ENCODE data around the gene KRTAP4-6. TPM values are rescaled to one million over a fixed set of nuclear protein-coding genes. Genes with fewer than 3 reads are reported as not detected.

KRTAP4-6 gene
- total and polyA plus RNA-seq, 2 of the 4 experiments (the other 2 are of a cell fraction): not detected

Small RNAs within 50 kb of the gene (microRNA-seq; reads per million reads assigned to microRNA genes)
- not detected for gene KRTAP4-17P (ENCODE audit: insufficient read depth, insufficient read length)

Small RNAs within 50 kb of the gene (small RNA-seq; reads per million reads assigned to genes)
- 0 reads per million in 5 experiments for gene KRTAP4-17P

Other genes starting within 250 kb of the KRTAP4-6 start
Only the 30 nearest of the 39 such genes appear.
- gene KRTAP3-3, start 146.4 kb downstream of the KRTAP4-6 start, total RNA-seq (2012; rRNA removed): not detected in 2 replicates
- gene KRTAP3-3, start 146.4 kb downstream of the KRTAP4-6 start, polyA plus RNA-seq (2012; rRNA removed): not detected in 2 replicates
- gene KRTAP3-2, start 140.6 kb downstream of the KRTAP4-6 start, total RNA-seq (2012; rRNA removed): not detected in 2 replicates
- gene KRTAP3-2, start 140.6 kb downstream of the KRTAP4-6 start, polyA plus RNA-seq (2012; rRNA removed): not detected in 2 replicates
- not detected in 2 replicates for gene KRTAP3-1, start 131.4 kb downstream of the KRTAP4-6 start, total RNA-seq (2012; rRNA removed)
- gene KRTAP3-1, start 131.4 kb downstream of the KRTAP4-6 start, polyA plus RNA-seq (2012; rRNA removed): not detected in 2 replicates
- 33.1 and 34.8 TPM in 2 replicates for gene KRTAP1-5, start 113.3 kb downstream of the KRTAP4-6 start, total RNA-seq (2012; rRNA removed)
- gene KRTAP1-5, start 113.3 kb downstream of the KRTAP4-6 start, polyA plus RNA-seq (2012; rRNA removed): 27.0 and 35.9 TPM in 2 replicates
- not detected in 2 replicates for gene KRTAP1-4, start 110.3 kb downstream of the KRTAP4-6 start, total RNA-seq (2012; rRNA removed)
- not detected in 2 replicates for gene KRTAP1-4, start 110.3 kb downstream of the KRTAP4-6 start, polyA plus RNA-seq (2012; rRNA removed)
- gene KRTAP1-3, start 105.7 kb downstream of the KRTAP4-6 start, total RNA-seq (2012; rRNA removed): not detected in 2 replicates
- not detected in 2 replicates for gene KRTAP1-3, start 105.7 kb downstream of the KRTAP4-6 start, polyA plus RNA-seq (2012; rRNA removed)
- gene KRTAP1-1, start 99.1 kb downstream of the KRTAP4-6 start, total RNA-seq (2012; rRNA removed): 0.83 and 0.90 TPM in 2 replicates
- 1.2 and 1.5 TPM in 2 replicates for gene KRTAP1-1, start 99.1 kb downstream of the KRTAP4-6 start, polyA plus RNA-seq (2012; rRNA removed)
- gene KRTAP2-1, start 93.2 kb downstream of the KRTAP4-6 start, total RNA-seq (2012; rRNA removed): not detected in 2 replicates
- gene KRTAP2-1, start 93.2 kb downstream of the KRTAP4-6 start, polyA plus RNA-seq (2012; rRNA removed): not detected in 2 replicates
- gene KRTAP2-2, start 85.3 kb downstream of the KRTAP4-6 start, total RNA-seq (2012; rRNA removed): not detected in 2 replicates
- 0.17 TPM in 1 of 2 replicates, not detected in the other for gene KRTAP2-2, start 85.3 kb downstream of the KRTAP4-6 start, polyA plus RNA-seq (2012; rRNA removed)
- 1.4 TPM in 2 replicates for gene KRTAP2-3, start 80.4 kb downstream of the KRTAP4-6 start, total RNA-seq (2012; rRNA removed)
- 35.2 and 35.6 TPM in 2 replicates for gene KRTAP2-3, start 80.4 kb downstream of the KRTAP4-6 start, polyA plus RNA-seq (2012; rRNA removed)
- gene KRTAP2-4, start 74.7 kb downstream of the KRTAP4-6 start, total RNA-seq (2012; rRNA removed): not detected in 2 replicates
- gene KRTAP2-4, start 74.7 kb downstream of the KRTAP4-6 start, polyA plus RNA-seq (2012; rRNA removed): not detected in 2 replicates
- not detected in 2 replicates for gene KRTAP4-7, start 56.4 kb downstream of the KRTAP4-6 start, total RNA-seq (2012; rRNA removed)
- 0.11 TPM in 1 of 2 replicates, not detected in the other for gene KRTAP4-7, start 56.4 kb downstream of the KRTAP4-6 start, polyA plus RNA-seq (2012; rRNA removed)
- not detected in 2 replicates for gene KRTAP4-8, start 42.4 kb downstream of the KRTAP4-6 start, total RNA-seq (2012; rRNA removed)
- gene KRTAP4-8, start 42.4 kb downstream of the KRTAP4-6 start, polyA plus RNA-seq (2012; rRNA removed): not detected in 2 replicates
- gene KRTAP4-16, start 38.3 kb downstream of the KRTAP4-6 start, total RNA-seq (2012; rRNA removed): not detected in 2 replicates
- gene KRTAP4-16, start 38.3 kb downstream of the KRTAP4-6 start, polyA plus RNA-seq (2012; rRNA removed): not detected in 2 replicates
- not detected in 2 replicates for gene KRTAP4-9, start 35.2 kb downstream of the KRTAP4-6 start, total RNA-seq (2012; rRNA removed)
- 0.24 TPM in 2 replicates for gene KRTAP4-9, start 35.2 kb downstream of the KRTAP4-6 start, polyA plus RNA-seq (2012; rRNA removed)
- gene KRTAP4-11, start 22.2 kb downstream of the KRTAP4-6 start, total RNA-seq (2012; rRNA removed): not detected in 2 replicates
- not detected in 2 replicates for gene KRTAP4-11, start 22.2 kb downstream of the KRTAP4-6 start, polyA plus RNA-seq (2012; rRNA removed)
- gene KRTAP4-12, start 16.4 kb downstream of the KRTAP4-6 start, total RNA-seq (2012; rRNA removed): 0.18 TPM in 1 of 2 replicates, not detected in the other
- gene KRTAP4-12, start 16.4 kb downstream of the KRTAP4-6 start, polyA plus RNA-seq (2012; rRNA removed): 1.0 and 1.1 TPM in 2 replicates
- gene KRTAP4-5, start 9.3 kb upstream of the KRTAP4-6 start, total RNA-seq (2012; rRNA removed): not detected in 2 replicates
- not detected in 2 replicates for gene KRTAP4-5, start 9.3 kb upstream of the KRTAP4-6 start, polyA plus RNA-seq (2012; rRNA removed)
- not detected in 2 replicates for gene KRTAP4-4, start 20.2 kb upstream of the KRTAP4-6 start, total RNA-seq (2012; rRNA removed)
- gene KRTAP4-4, start 20.2 kb upstream of the KRTAP4-6 start, polyA plus RNA-seq (2012; rRNA removed): not detected in 2 replicates
- not detected in 2 replicates for gene KRTAP4-3, start 27.7 kb upstream of the KRTAP4-6 start, total RNA-seq (2012; rRNA removed)
- gene KRTAP4-3, start 27.7 kb upstream of the KRTAP4-6 start, polyA plus RNA-seq (2012; rRNA removed): not detected in 2 replicates
- not detected in 2 replicates for gene KRTAP4-2, start 37.7 kb upstream of the KRTAP4-6 start, total RNA-seq (2012; rRNA removed)
- not detected in 2 replicates for gene KRTAP4-2, start 37.7 kb upstream of the KRTAP4-6 start, polyA plus RNA-seq (2012; rRNA removed)
- not detected in 2 replicates for gene KRTAP4-1, start 44.4 kb upstream of the KRTAP4-6 start, total RNA-seq (2012; rRNA removed)
- not detected in 2 replicates for gene KRTAP4-1, start 44.4 kb upstream of the KRTAP4-6 start, polyA plus RNA-seq (2012; rRNA removed)
- not detected in 2 replicates for gene KRTAP9-1, start 49.3 kb upstream of the KRTAP4-6 start, total RNA-seq (2012; rRNA removed)
- not detected in 2 replicates for gene KRTAP9-1, start 49.3 kb upstream of the KRTAP4-6 start, polyA plus RNA-seq (2012; rRNA removed)
- gene KRTAP9-2, start 86.1 kb upstream of the KRTAP4-6 start, total RNA-seq (2012; rRNA removed): not detected in 2 replicates
- gene KRTAP9-2, start 86.1 kb upstream of the KRTAP4-6 start, polyA plus RNA-seq (2012; rRNA removed): not detected in 2 replicates
- gene KRTAP9-3, start 91.9 kb upstream of the KRTAP4-6 start, total RNA-seq (2012; rRNA removed): not detected in 2 replicates
- gene KRTAP9-3, start 91.9 kb upstream of the KRTAP4-6 start, polyA plus RNA-seq (2012; rRNA removed): not detected in 2 replicates
- gene KRTAP9-8, start 97.5 kb upstream of the KRTAP4-6 start, total RNA-seq (2012; rRNA removed): not detected in 2 replicates
- not detected in 2 replicates for gene KRTAP9-8, start 97.5 kb upstream of the KRTAP4-6 start, polyA plus RNA-seq (2012; rRNA removed)
- gene KRTAP9-4, start 109.1 kb upstream of the KRTAP4-6 start, total RNA-seq (2012; rRNA removed): not detected in 2 replicates
- gene KRTAP9-4, start 109.1 kb upstream of the KRTAP4-6 start, polyA plus RNA-seq (2012; rRNA removed): not detected in 2 replicates
- gene KRTAP9-9, start 114.8 kb upstream of the KRTAP4-6 start, total RNA-seq (2012; rRNA removed): not detected in 2 replicates
- not detected in 2 replicates for gene KRTAP9-9, start 114.8 kb upstream of the KRTAP4-6 start, polyA plus RNA-seq (2012; rRNA removed)
- not detected in 2 replicates for gene KRTAP9-6, start 124.8 kb upstream of the KRTAP4-6 start, total RNA-seq (2012; rRNA removed)
- gene KRTAP9-6, start 124.8 kb upstream of the KRTAP4-6 start, polyA plus RNA-seq (2012; rRNA removed): not detected in 2 replicates
- not detected in 2 replicates for gene KRTAP9-7, start 135.2 kb upstream of the KRTAP4-6 start, total RNA-seq (2012; rRNA removed)
- not detected in 2 replicates for gene KRTAP9-7, start 135.2 kb upstream of the KRTAP4-6 start, polyA plus RNA-seq (2012; rRNA removed)